GM12892 (cell line): ENCODE results near the gene WDR5.

ENCODE experiments used
- POLR2A ChIP-seq: IDR thresholded peaks from 2 replicates; pipeline ENCODE4 v1.6.1; 2011; ENCODE audit warnings: low read depth, low read length, control low read depth
- TAF1 ChIP-seq: IDR thresholded peaks from 2 replicates; pipeline ENCODE4 v1.6.1; 2011; ENCODE audit warnings: low read depth, mild to moderate bottlenecking, control low read depth, low read length, borderline replicate concordance

DNA sequence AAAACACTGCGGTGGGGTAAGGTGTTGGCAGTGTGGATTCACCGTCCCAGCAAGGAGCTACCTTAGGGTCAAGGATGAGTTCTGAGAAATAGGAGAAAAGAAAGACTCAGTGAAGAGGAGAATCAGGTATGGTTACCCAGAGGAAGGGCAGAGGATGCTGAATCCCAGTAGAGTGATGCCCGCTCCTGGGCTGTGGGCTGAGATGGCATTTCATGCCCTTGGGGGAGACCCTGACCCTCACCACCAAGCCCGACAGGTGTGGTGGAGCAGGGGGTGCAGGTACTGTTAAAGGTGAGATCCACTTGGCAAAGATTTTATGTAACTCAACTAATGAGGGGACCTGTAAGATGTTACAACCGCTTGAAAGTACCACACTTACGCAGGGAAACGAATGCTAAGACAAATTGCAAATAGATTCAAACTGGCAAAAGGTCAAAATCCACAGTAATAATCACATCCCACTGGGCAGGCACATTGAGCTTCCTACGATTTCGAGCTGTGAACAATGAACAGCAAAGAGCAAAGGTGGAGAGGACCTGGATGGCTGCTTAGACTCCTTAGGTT lies 26.4 kb downstream of the WDR5 start:
- TF ChIP-seq TAF1 (no peak), POLR2A (no peak)
